Measurements from ENCODE around the gene MLH3. TPM values are rescaled to one million over a fixed set of nuclear protein-coding genes. Genes with fewer than 3 reads are reported as not detected.

The MLH3 gene
- total RNA-seq, 2 donors from 2014 or later, result 16.1 to 19.1 TPM

DNA sequence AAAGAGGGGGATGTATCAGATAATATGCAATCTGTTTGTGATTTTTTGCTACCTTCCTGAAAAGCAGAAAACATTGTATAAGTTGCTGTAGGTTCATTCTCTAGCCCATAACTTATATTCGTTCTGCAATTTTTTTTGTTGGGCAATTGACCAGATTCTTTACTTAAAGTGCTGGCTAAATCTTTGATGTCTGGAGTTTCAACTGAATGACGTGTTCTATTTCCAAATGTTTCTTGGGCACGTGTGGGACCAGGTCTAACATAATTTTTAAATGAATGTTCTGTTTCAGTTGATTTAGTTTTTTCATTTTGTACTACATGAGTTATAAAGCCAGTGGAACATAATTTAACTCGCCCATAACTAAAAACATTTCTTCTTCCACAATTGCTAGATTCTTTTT is 3.8 kb downstream of the MLH3 start:
- Histone ChIP-seq H3K27me3 (no peaks in the 10 kb centered on the region), H3K27ac (no peak overlapping the region), H3K36me3 (no peaks in the 10 kb centered on the region), H3K4me3 (no peak overlapping the region), H3K9me3 (no peaks in the 10 kb centered on the region), H3K4me1 (peaks cover 0 to 26% of the 10 kb centered on the region in 2 donors)
- TF ChIP-seq, protein P1, sequence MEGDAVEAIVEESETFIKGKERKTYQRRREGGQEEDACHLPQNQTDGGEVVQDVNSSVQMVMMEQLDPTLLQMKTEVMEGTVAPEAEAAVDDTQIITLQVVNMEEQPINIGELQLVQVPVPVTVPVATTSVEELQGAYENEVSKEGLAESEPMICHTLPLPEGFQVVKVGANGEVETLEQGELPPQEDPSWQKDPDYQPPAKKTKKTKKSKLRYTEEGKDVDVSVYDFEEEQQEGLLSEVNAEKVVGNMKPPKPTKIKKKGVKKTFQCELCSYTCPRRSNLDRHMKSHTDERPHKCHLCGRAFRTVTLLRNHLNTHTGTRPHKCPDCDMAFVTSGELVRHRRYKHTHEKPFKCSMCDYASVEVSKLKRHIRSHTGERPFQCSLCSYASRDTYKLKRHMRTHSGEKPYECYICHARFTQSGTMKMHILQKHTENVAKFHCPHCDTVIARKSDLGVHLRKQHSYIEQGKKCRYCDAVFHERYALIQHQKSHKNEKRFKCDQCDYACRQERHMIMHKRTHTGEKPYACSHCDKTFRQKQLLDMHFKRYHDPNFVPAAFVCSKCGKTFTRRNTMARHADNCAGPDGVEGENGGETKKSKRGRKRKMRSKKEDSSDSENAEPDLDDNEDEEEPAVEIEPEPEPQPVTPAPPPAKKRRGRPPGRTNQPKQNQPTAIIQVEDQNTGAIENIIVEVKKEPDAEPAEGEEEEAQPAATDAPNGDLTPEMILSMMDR (IDR thresholded peaks at IDR 0.05), result no peak
- DNase-seq (ENCODE audit: low spot score), result no peak

- H3K36me3 ChIP-seq, result peaks cover 3% of the 10 kb centered on the region
- no peaks in the 10 kb centered on the region for H3K27me3 ChIP-seq
- H3K9me3 ChIP-seq, result no peaks in the 10 kb centered on the region
- H3K27ac ChIP-seq, result no peak overlapping the region
- no peak overlapping the region for H3K4me3 ChIP-seq
- TF ChIP-seq, protein P1 (IDR thresholded peaks at IDR 0.05), result no peak
- DNase-seq (ENCODE audit: low spot score), result no peak
- peaks cover 0 to 26% of the 10 kb centered on the region in 2 donors for H3K4me1 ChIP-seq
Measured at GRCh38 chr14:75046899-75047298, 4.4 kb downstream of the MLH3 start.

GRCh38 chr14:75046275-75046674 is 5.0 kb downstream of the MLH3 start:
- H3K36me3 ChIP-seq, result peaks cover 9% of the 10 kb centered on the region
- DNase-seq (ENCODE audit: low spot score), result no peak
- H3K27me3 ChIP-seq, result no peaks in the 10 kb centered on the region
- no peak overlapping the region for H3K4me3 ChIP-seq
- TF ChIP-seq, protein P1 (IDR thresholded peaks at IDR 0.05), result no peak
- H3K4me1 ChIP-seq, result peaks cover 0 to 26% of the 10 kb centered on the region in 2 donors
- no peak overlapping the region for H3K27ac ChIP-seq
- H3K9me3 ChIP-seq, result no peaks in the 10 kb centered on the region

DNA sequence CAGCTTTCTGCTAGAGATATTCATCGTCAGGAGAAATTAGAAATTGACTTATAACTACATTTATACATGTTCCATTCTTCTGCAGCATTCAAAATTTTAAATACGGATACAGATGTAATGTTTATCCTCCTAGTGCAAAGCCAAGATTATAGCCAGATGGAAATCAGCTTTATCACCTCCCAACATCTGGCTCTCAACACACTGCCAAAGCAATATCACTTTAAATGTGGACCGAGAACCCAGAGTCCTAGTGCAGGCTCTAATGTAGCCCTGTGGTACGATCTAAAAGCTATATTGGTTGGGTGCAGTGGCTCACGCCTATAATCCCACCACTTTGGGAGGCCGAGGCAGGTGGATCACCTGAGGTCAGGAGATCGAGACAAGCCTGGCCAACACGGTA is 6.5 kb downstream of the MLH3 start:
- DNase-seq (ENCODE audit: low spot score), result no peak
- Histone ChIP-seq H3K4me3 (no peak overlapping the region), H3K27ac (no peak overlapping the region), H3K27me3 (no peaks in the 10 kb centered on the region), H3K9me3 (no peaks in the 10 kb centered on the region), H3K36me3 (peaks cover 20% of the 10 kb centered on the region), H3K4me1 (peaks cover 0 to 16% of the 10 kb centered on the region in 2 donors)
- TF ChIP-seq, protein P1 (IDR thresholded peaks at IDR 0.05), result no peak

GRCh38 chr14:75044322-75044721 is 6.9 kb downstream of the MLH3 start:
- Histone ChIP-seq H3K4me1 (peaks cover 0 to 13% of the 10 kb centered on the region in 2 donors), H3K27ac (no peak overlapping the region), H3K36me3 (peaks cover 20% of the 10 kb centered on the region), H3K4me3 (no peak overlapping the region), H3K27me3 (no peaks in the 10 kb centered on the region), H3K9me3 (no peaks in the 10 kb centered on the region)
- TF ChIP-seq, protein P1 (IDR thresholded peaks at IDR 0.05), result no peak
- DNase-seq (ENCODE audit: low spot score), result no peak

DNA sequence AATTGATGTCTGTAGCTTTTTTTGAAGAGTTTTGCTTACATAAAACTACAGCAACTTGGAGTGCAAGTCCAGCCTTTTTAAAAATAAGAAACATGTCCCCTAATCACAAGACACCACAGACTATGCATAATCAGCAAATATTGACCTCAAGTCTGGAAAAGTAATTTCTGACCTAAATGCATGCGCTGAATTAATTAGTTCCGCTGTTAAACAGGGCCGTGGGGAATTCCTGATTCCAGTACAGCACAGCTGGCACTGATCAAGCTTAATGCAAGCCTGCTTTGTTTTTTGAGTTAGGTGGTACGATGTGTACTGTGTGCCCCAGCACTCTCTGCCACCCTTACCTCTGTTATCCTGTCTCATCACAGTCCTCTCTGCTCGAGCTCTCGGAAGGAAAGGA is 9.2 kb downstream of the MLH3 start:
- H3K27ac ChIP-seq, result no peak overlapping the region
- no peak overlapping the region for H3K4me3 ChIP-seq
- no peak for DNase-seq (ENCODE audit: low spot score)
- peaks cover 0 to 4% of the 10 kb centered on the region in 2 donors for H3K4me1 ChIP-seq
- TF ChIP-seq, protein P1 (IDR thresholded peaks at IDR 0.05), result no peak
- no peaks in the 10 kb centered on the region for H3K27me3 ChIP-seq
- no peaks in the 10 kb centered on the region for H3K9me3 ChIP-seq
- peaks cover 39% of the 10 kb centered on the region for H3K36me3 ChIP-seq

All from right atrium auricular region (tissue), 2 donors.